Neural crest cell (in vitro differentiated cells): ENCODE results near the gene SLC25A22. TPM values are rescaled to one million over a fixed set of nuclear protein-coding genes. Genes with fewer than 3 reads are reported as not detected.
A peak's percentile ranks its signal among the peaks of the same experiment; 100 is the strongest.

ENCODE experiments used
- DNase-seq: peaks from one replicate; pipeline ENCODE4 v3.0.0; 2021; ENCODE audit warnings: low read depth, mixed read lengths, low spot score
- H3K27ac Mint-ChIP-seq: one replicate; pipeline ENCODE4 v1.8.0; 2021; ENCODE audit warnings: mild to moderate bottlenecking, mixed read lengths; ENCODE audit not compliant: unreplicated experiment
- H3K27me3 Mint-ChIP-seq: 2 replicates; pipeline ENCODE4 v1.8.0; 2021; ENCODE audit warnings: low read depth, mild to moderate bottlenecking, mixed read lengths
- H3K36me3 Mint-ChIP-seq: 2 replicates; pipeline ENCODE4 v1.8.0; 2021; ENCODE audit warnings: low read depth, mild to moderate bottlenecking, mixed read lengths
- H3K4me1 Mint-ChIP-seq: 2 replicates; pipeline ENCODE4 v1.8.0; 2021; ENCODE audit warnings: mixed read lengths
- H3K4me3 Mint-ChIP-seq: one replicate; pipeline ENCODE4 v1.8.0; 2021; ENCODE audit warnings: mild to moderate bottlenecking, mixed read lengths
- H3K9me3 Mint-ChIP-seq: 2 replicates; pipeline ENCODE4 v1.8.0; 2021; ENCODE audit warnings: mixed read lengths
- CTCF ChIP-seq: fragments of 200-600 bp; sonication (generic); conservative IDR thresholded peaks from 2 replicates; pipeline ENCODE4 v1.5.0; 2021; ENCODE audit warnings: antibody characterized with exemption, mild to moderate bottlenecking
- total RNA-seq: library from RNA; stranded (reverse); gene quantifications from 2 replicates; pipeline ENCODE4 v1.2.1, GENCODE V29; 2021

Gene SLC25A22
- total RNA-seq, 1 donor from 2014 or later: 54.6 TPM

- no peak for TF ChIP-seq CTCF
- DNase-seq: no peak
- peaks cover 13% of the 10 kb centered on the region for H3K4me1 Mint-ChIP-seq
Measured at GRCh38 chr11:804599-804964, 6.5 kb upstream of the SLC25A22 start.

GRCh38 chr11:803770-804598 lies 5.9 kb upstream of the SLC25A22 start:
- no peak for DNase-seq
- H3K9me3 Mint-ChIP-seq: no peaks in the 10 kb centered on the region
- H3K27ac Mint-ChIP-seq: no peak overlapping the region
- TF ChIP-seq CTCF: no peak
- H3K4me3 Mint-ChIP-seq: peak overlapping the region; percentile 84
- H3K36me3 Mint-ChIP-seq: no peaks in the 10 kb centered on the region
- H3K4me1 Mint-ChIP-seq: peaks cover 11% of the 10 kb centered on the region
- H3K27me3 Mint-ChIP-seq: no peaks in the 10 kb centered on the region

More at GRCh38 chr11:804599-804964, 6.5 kb upstream of the SLC25A22 start:
- H3K27me3 Mint-ChIP-seq: no peaks in the 10 kb centered on the region
- no peaks in the 10 kb centered on the region for H3K9me3 Mint-ChIP-seq
- no peak overlapping the region for H3K27ac Mint-ChIP-seq
- H3K36me3 Mint-ChIP-seq: no peaks in the 10 kb centered on the region
- H3K4me3 Mint-ChIP-seq: peak overlapping the region; percentile 84

- Mint-ChIP-seq H3K27me3 (no peaks in the 10 kb centered on the region), H3K36me3 (no peaks in the 10 kb centered on the region), H3K4me1 (peaks cover 5% of the 10 kb centered on the region), H3K27ac (no peak overlapping the region), H3K4me3 (no peak overlapping the region), H3K9me3 (no peaks in the 10 kb centered on the region)
- no peak for DNase-seq
- no peak for TF ChIP-seq CTCF
Measured at GRCh38 chr11:803467-803742, 5.3 kb upstream of the SLC25A22 start.

GRCh38 chr11:802693-803466 lies 4.8 kb upstream of the SLC25A22 start:
- Mint-ChIP-seq H3K4me3 (peak overlapping the region; percentile 38), H3K27me3 (no peaks in the 10 kb centered on the region), H3K9me3 (no peaks in the 10 kb centered on the region), H3K4me1 (peaks cover 3% of the 10 kb centered on the region), H3K36me3 (no peaks in the 10 kb centered on the region), H3K27ac (no peak overlapping the region)
- DNase-seq: no peak
- TF ChIP-seq CTCF: no peak

- H3K27me3 Mint-ChIP-seq: no peaks in the 10 kb centered on the region
- H3K36me3 Mint-ChIP-seq: no peaks in the 10 kb centered on the region
- H3K27ac Mint-ChIP-seq: no peak overlapping the region
- no peak for TF ChIP-seq CTCF
- H3K9me3 Mint-ChIP-seq: no peaks in the 10 kb centered on the region
- DNase-seq: no peak
- no peak overlapping the region for H3K4me3 Mint-ChIP-seq
- peaks cover 3% of the 10 kb centered on the region for H3K4me1 Mint-ChIP-seq
Measured at GRCh38 chr11:802018-802617, 4.0 kb upstream of the SLC25A22 start.
